Left lobe of liver (tissue), 2 donors: ENCODE measurements around the gene RPS6KA4. TPM values are rescaled to one million over a fixed set of nuclear protein-coding genes. Genes with fewer than 3 reads are reported as not detected.
"Not testable (repeated sequence)": the region's sequence is repeated elsewhere in the genome, so short reads cannot be mapped to it uniquely, and the experiment has no call there.

ENCODE experiments used
- ATAC-seq: fragments of 200-7000 bp; cut with Tn5 transposase; one replicate; pipeline ENCODE4 v1.9.1; 2020; ENCODE audit warnings: mild to moderate bottlenecking, moderate library complexity
- DNase-seq: peaks from one replicate; pipeline ENCODE4 v3.0.0-alpha.2; 2020; ENCODE audit warnings: low spot score
- total RNA-seq: library from RNA; stranded (reverse); gene quantifications from one replicate; pipeline ENCODE4 v1.2.1, GENCODE V29; 2021
- donor health status: DM: no; HTN: no; CAD: no; lungs with moderate emphysema.
- donor health status: DM: no; HTN: yes; CAD: no.

Gene RPS6KA4
- total RNA-seq, 1 donor from 2014 or later: 9.8 TPM

GRCh38 chr11:64410404-64410734 is 51.4 kb downstream of the RPS6KA4 start:
- no peak for DNase-seq
- ATAC-seq: peak; percentile 35

GRCh38 chr11:64413417-64413816 is 54.5 kb downstream of the RPS6KA4 start:
- ATAC-seq: no peak
- DNase-seq: no peak

- no peak for DNase-seq
These were observed 56.3 kb downstream of the RPS6KA4 start for GRCh38 chr11:64415286-64415685.

GRCh38 chr11:64415996-64416728 is 57.2 kb downstream of the RPS6KA4 start:
- ATAC-seq: no peak
- DNase-seq: no peak

More at GRCh38 chr11:64415286-64415685, 56.3 kb downstream of the RPS6KA4 start:
- no peak for ATAC-seq

- not testable (repeated sequence) for ATAC-seq, DNase-seq
These were observed 59.3 kb downstream of the RPS6KA4 start for GRCh38 chr11:64418233-64418632.

- no peak for DNase-seq
These were observed 60.4 kb downstream of the RPS6KA4 start for GRCh38 chr11:64419257-64419790.

GRCh38 chr11:64419818-64420485 is 61.0 kb downstream of the RPS6KA4 start:
- no peak for ATAC-seq
- no peak for DNase-seq

More at GRCh38 chr11:64419257-64419790, 60.4 kb downstream of the RPS6KA4 start:
- ATAC-seq: no peak

Other genes with a start within 250 kb of the RPS6KA4 start
- 35.2 TPM for gene MACROD1, start 193.0 kb upstream of the RPS6KA4 start, total RNA-seq
- gene STIP1, start 173.0 kb upstream of the RPS6KA4 start, total RNA-seq: 33.9 TPM
- 9.7 TPM for gene FERMT3, start 152.4 kb upstream of the RPS6KA4 start, total RNA-seq
- gene TRPT1, start 133.0 kb upstream of the RPS6KA4 start, total RNA-seq: 22.2 TPM
- 52.5 TPM for gene NUDT22, start 132.9 kb upstream of the RPS6KA4 start, total RNA-seq
- 28.2 TPM for gene DNAJC4, start 128.6 kb upstream of the RPS6KA4 start, total RNA-seq
- gene VEGFB, start 124.6 kb upstream of the RPS6KA4 start, total RNA-seq: 20.8 TPM
- gene FKBP2, start 118.1 kb upstream of the RPS6KA4 start, total RNA-seq: 82.6 TPM
- gene PPP1R14B, start 112.2 kb upstream of the RPS6KA4 start, total RNA-seq: 50.1 TPM
- 6.8 TPM for gene PLCB3, start 107.6 kb upstream of the RPS6KA4 start, total RNA-seq
- 36.0 TPM for gene BAD, start 74.5 kb upstream of the RPS6KA4 start, total RNA-seq
- gene GPR137, start 73.3 kb upstream of the RPS6KA4 start, total RNA-seq: 26.8 TPM
- not detected for gene KCNK4, start 67.9 kb upstream of the RPS6KA4 start, total RNA-seq
- not detected for gene CATSPERZ, start 58.8 kb upstream of the RPS6KA4 start, total RNA-seq
- gene ESRRA, start 53.6 kb upstream of the RPS6KA4 start, total RNA-seq: 53.6 TPM
- gene TRMT112, start 41.6 kb upstream of the RPS6KA4 start, total RNA-seq: 59.1 TPM
- gene PRDX5, start 41.0 kb upstream of the RPS6KA4 start, total RNA-seq: 96.4 TPM
- gene CCDC88B, start 19.0 kb upstream of the RPS6KA4 start, total RNA-seq: 4.0 TPM
- gene SLC22A11, start 196.8 kb downstream of the RPS6KA4 start, total RNA-seq: 0.13 TPM
- gene SLC22A12, start 232.1 kb downstream of the RPS6KA4 start, total RNA-seq: not detected